ENCODE measurements around the gene PECR. TPM values are rescaled to one million over a fixed set of nuclear protein-coding genes. Genes with fewer than 3 reads are reported as not detected.

Gene PECR
- total and polyA plus RNA-seq, 2 of the 13 experiments (the other 11 are each of a cell fraction or from before 2014, with no cell fraction given) = 151 to 153 TPM

DNA sequence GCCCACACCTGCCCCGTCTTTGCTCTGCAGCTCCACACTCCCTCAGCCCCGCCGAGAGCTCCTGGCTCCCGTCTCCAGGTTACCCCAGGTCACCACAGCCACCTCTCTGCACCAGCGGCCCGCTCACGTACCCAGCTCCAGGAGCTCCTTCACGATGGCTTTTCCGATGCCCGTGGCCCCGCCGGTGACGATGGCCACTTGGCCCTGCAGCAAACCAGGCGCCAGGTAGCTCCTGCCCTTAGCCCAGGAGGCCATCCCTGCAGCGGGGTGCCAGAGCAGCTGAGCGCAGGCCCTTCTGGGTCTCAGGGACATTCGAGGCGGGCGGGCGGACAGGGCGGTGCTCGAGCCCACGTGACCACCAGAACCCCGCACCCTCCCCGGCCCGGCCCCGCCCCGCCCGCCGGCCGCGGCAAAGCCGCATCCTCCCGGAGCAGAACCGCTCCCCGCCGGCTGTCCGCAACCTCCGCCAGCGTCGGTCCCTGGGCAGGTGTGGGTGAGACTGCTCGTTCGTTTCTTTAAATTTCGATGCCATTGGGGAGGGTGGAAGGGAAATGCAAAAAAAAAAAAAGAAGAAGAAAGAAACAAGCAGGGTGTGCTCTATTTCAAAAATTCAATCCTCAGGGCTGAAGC, at the start of gene PECR, which contains the start of gene TMEM169 (continued):
- TF ChIP-seq ZFP36L2 (CRISPR knock-in tag; IDR thresholded peaks at IDR 0.05) = peak; percentile 85; the same call in 1 of the 2 replicates
- TF ChIP-seq, protein P1, sequence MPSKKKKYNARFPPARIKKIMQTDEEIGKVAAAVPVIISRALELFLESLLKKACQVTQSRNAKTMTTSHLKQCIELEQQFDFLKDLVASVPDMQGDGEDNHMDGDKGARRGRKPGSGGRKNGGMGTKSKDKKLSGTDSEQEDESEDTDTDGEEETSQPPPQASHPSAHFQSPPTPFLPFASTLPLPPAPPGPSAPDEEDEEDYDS (CRISPR knock-in tag; IDR thresholded peaks at IDR 0.05) = peak; percentile 95
- TF ChIP-seq, protein P2, sequence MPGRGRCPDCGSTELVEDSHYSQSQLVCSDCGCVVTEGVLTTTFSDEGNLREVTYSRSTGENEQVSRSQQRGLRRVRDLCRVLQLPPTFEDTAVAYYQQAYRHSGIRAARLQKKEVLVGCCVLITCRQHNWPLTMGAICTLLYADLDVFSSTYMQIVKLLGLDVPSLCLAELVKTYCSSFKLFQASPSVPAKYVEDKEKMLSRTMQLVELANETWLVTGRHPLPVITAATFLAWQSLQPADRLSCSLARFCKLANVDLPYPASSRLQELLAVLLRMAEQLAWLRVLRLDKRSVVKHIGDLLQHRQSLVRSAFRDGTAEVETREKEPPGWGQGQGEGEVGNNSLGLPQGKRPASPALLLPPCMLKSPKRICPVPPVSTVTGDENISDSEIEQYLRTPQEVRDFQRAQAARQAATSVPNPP (CRISPR knock-in tag; IDR thresholded peaks at IDR 0.05) = no peak
- peak; percentile 97 for TF ChIP-seq ZBTB42 (CRISPR knock-in tag; IDR thresholded peaks at IDR 0.05)
- TF ChIP-seq ZNF3 (CRISPR knock-in tag; IDR thresholded peaks at IDR 0.05) = no peak
- TF ChIP-seq NCOA2 (CRISPR knock-in tag; IDR thresholded peaks at IDR 0.05) = peak; percentile 44
- no peak; the same call in 1 of the 2 replicates for TF ChIP-seq FIP1L1 (IDR thresholded peaks at IDR 0.05; ENCODE audit: borderline replicate concordance, insufficient read depth, low read depth, low read length)
- TF ChIP-seq MLLT10 (CRISPR knock-in tag; IDR thresholded peaks at IDR 0.05) = 0 out of 2 replicates have a peak, but pooled peaks have one; percentile 61
- TF ChIP-seq BORCS8-MEF2B (CRISPR knock-in tag; IDR thresholded peaks at IDR 0.05) = peak; percentile 98
- TF ChIP-seq, protein P3, sequence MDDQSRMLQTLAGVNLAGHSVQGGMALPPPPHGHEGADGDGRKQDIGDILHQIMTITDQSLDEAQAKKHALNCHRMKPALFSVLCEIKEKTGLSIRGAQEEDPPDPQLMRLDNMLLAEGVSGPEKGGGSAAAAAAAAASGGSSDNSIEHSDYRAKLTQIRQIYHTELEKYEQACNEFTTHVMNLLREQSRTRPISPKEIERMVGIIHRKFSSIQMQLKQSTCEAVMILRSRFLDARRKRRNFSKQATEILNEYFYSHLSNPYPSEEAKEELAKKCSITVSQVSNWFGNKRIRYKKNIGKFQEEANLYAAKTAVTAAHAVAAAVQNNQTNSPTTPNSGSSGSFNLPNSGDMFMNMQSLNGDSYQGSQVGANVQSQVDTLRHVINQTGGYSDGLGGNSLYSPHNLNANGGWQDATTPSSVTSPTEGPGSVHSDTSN (CRISPR knock-in tag; IDR thresholded peaks at IDR 0.05; ENCODE audit: borderline replicate concordance) = no peak
- TF ChIP-seq, protein P4, sequence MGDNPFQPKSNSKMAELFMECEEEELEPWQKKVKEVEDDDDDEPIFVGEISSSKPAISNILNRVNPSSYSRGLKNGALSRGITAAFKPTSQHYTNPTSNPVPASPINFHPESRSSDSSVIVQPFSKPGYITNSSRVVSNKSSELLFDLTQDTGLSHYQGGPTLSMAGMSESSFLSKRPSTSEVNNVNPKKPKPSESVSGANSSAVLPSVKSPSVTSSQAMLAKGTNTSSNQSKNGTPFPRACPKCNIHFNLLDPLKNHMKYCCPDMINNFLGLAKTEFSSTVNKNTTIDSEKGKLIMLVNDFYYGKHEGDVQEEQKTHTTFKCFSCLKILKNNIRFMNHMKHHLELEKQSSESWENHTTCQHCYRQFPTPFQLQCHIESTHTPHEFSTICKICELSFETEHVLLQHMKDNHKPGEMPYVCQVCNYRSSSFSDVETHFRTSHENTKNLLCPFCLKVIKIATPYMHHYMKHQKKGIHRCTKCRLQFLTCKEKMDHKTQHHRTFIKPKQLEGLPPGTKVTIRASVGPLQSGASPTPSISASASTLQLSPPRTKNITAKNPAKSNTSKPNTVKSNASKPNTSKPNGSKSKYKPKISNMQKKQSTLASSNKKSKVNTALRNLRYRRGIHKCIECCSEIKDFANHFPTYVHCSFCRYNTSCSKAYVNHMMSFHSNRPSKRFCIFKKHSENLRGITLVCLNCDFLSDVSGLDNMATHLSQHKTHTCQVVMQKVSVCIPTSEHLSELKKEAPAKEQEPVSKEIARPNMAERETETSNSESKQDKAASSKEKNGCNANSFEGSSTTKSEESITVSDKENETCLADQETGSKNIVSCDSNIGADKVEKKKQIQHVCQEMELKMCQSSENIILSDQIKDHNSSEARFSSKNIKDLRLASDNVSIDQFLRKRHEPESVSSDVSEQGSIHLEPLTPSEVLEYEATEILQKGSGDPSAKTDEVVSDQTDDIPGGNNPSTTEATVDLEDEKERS (CRISPR knock-in tag; IDR thresholded peaks at IDR 0.05) = peak; percentile 96; the same call in 1 of the 2 replicates
- TF ChIP-seq, protein P5, sequence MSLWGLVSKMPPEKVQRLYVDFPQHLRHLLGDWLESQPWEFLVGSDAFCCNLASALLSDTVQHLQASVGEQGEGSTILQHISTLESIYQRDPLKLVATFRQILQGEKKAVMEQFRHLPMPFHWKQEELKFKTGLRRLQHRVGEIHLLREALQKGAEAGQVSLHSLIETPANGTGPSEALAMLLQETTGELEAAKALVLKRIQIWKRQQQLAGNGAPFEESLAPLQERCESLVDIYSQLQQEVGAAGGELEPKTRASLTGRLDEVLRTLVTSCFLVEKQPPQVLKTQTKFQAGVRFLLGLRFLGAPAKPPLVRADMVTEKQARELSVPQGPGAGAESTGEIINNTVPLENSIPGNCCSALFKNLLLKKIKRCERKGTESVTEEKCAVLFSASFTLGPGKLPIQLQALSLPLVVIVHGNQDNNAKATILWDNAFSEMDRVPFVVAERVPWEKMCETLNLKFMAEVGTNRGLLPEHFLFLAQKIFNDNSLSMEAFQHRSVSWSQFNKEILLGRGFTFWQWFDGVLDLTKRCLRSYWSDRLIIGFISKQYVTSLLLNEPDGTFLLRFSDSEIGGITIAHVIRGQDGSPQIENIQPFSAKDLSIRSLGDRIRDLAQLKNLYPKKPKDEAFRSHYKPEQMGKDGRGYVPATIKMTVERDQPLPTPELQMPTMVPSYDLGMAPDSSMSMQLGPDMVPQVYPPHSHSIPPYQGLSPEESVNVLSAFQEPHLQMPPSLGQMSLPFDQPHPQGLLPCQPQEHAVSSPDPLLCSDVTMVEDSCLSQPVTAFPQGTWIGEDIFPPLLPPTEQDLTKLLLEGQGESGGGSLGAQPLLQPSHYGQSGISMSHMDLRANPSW (CRISPR knock-in tag; IDR thresholded peaks at IDR 0.05; ENCODE audit: borderline replicate concordance) = no peak; the same call in 1 of the 2 replicates
- no peak for TF ChIP-seq NR2F6 (IDR thresholded peaks at IDR 0.05)
- TF ChIP-seq NR2F6 (CRISPR knock-in tag; IDR thresholded peaks at IDR 0.05) = peak; percentile 33; the same call in 1 of the 2 replicates
- no peak for TF ChIP-seq ONECUT2 (CRISPR knock-in tag; IDR thresholded peaks at IDR 0.05)
- no peak for TF ChIP-seq FOSL1 (CRISPR knock-in tag; IDR thresholded peaks at IDR 0.05; ENCODE audit: borderline replicate concordance)
